K562 (cell line): ENCODE results near the gene HBG1. TPM values are rescaled to one million over a fixed set of nuclear protein-coding genes. Genes with fewer than 3 reads are reported as not detected.

Experiments used
- BDP1 ChIP-seq: IDR thresholded peaks from 3 replicates; pipeline ENCODE4 v1.6.1; 2011; ENCODE audit not compliant: insufficient read length, insufficient read depth
- DACH1 ChIP-seq: fragments of 450-650 bp; IDR thresholded peaks from 2 replicates; pipeline ENCODE4 v1.6.1; 2018; ENCODE audit not compliant: partially characterized antibody
- FOXK1 ChIP-seq: sonication (generic); formaldehyde crosslinking; IDR thresholded peaks from 2 replicates; pipeline ENCODE4 v1.8.0; 2022; ENCODE audit warnings: missing genetic modification reagents, mild to moderate bottlenecking, borderline replicate concordance
- GATAD2A ChIP-seq: fragments of 450-650 bp; IDR thresholded peaks from 2 replicates; pipeline ENCODE4 v1.6.1; 2017
- HDAC3 ChIP-seq: fragments of 450-650 bp; IDR thresholded peaks from 2 replicates; pipeline ENCODE4 v1.6.1; 2018; ENCODE audit warnings: borderline replicate concordance, mild to moderate bottlenecking, moderate library complexity; ENCODE audit not compliant: partially characterized antibody
- KLF1 ChIP-seq: fragments of 450-650 bp; IDR thresholded peaks from 2 replicates; pipeline ENCODE4 v1.6.1; 2016; ENCODE audit warnings: missing genetic modification characterization, missing compliant biosample characterization
- NKRF ChIP-seq: fragments of 450-650 bp; IDR thresholded peaks from 2 replicates; pipeline ENCODE4 v1.6.1; 2016; ENCODE audit warnings: borderline replicate concordance
- PHF21A ChIP-seq: fragments of 450-650 bp; IDR thresholded peaks from 2 replicates; pipeline ENCODE4 v1.6.1; 2017; ENCODE audit warnings: low read depth, borderline replicate concordance
- PRDM10 ChIP-seq: fragments of 450-650 bp; IDR thresholded peaks from 2 replicates; pipeline ENCODE4 v1.6.1; 2018; ENCODE audit not compliant: partially characterized antibody
- RBM22 ChIP-seq: fragments of 200-400 bp; formaldehyde crosslinking; IDR thresholded peaks from 2 replicates; pipeline ENCODE4 v1.6.1; 2018; ENCODE audit warnings: low read length, low read depth; ENCODE audit not compliant: poor library complexity, severe bottlenecking
- SMAD4 ChIP-seq: fragments of 250-450 bp; sonication (Bioruptor Pico); conservative IDR thresholded peaks from 2 replicates; pipeline ENCODE4 v1.8.0; 2021; ENCODE audit warnings: inconsistent platforms, mild to moderate bottlenecking, moderate library complexity
- XRCC3 ChIP-seq: fragments of 450-650 bp; IDR thresholded peaks from 2 replicates; pipeline ENCODE4 v1.6.1; 2017; ENCODE audit warnings: mild to moderate bottlenecking, moderate library complexity
- ZBTB8A ChIP-seq: fragments of 450-650 bp; IDR thresholded peaks from 2 replicates; pipeline ENCODE4 v1.6.1; 2018; ENCODE audit warnings: mild to moderate bottlenecking, moderate library complexity; ENCODE audit not compliant: partially characterized antibody
- ZEB2 ChIP-seq: fragments of 450-650 bp; IDR thresholded peaks from 2 replicates; pipeline ENCODE4 v1.6.1; 2016
- ZNF165 ChIP-seq: fragments of 250-450 bp; sonication (Bioruptor Pico); IDR thresholded peaks from 2 replicates; pipeline ENCODE4 v1.4.0; 2020; ENCODE audit warnings: borderline replicate concordance
- ZNF589 ChIP-seq: fragments of 200-800 bp; sonication (Bioruptor generic); IDR thresholded peaks from 2 replicates; pipeline ENCODE4 v1.6.1; 2016; ENCODE audit warnings: low read depth, missing genetic modification characterization, missing compliant biosample characterization
- ZNF717 ChIP-seq: fragments of 250-450 bp; sonication (Bioruptor Pico); IDR thresholded peaks from 2 replicates; pipeline ENCODE4 v1.5.0; 2021
- polyA plus RNA-seq, 8 experiments: library from polyadenylated mRNA; depleted of rRNA in 4 of 8; stranded (reverse) in 5 of 8; unstranded in 3 of 8; fragments of >200 nt; fragmentation: Nextera tagmentation in 2 of 8; fragmentation: Illumina TruSeq in 1 of 8; extraction: Ambion mirVana in 2 of 8; extraction: Trizol in 1 of 8; gene quantifications; 2 replicates each; pipeline versions ENCODE4 v1.2.1 to v1.2.3, GENCODE V29; 2011 to 2014; ENCODE audit warnings: inconsistent platforms in 1 of 8, missing spikeins in 1 of 8
- total RNA-seq, 7 experiments: library from RNA; depleted of rRNA in 6 of 7; stranded (reverse); fragments of >200 nt in 6 of 7; fragmentation: Illumina TruSeq in 2 of 7; extraction: Trizol in 2 of 7; gene quantifications; 2 replicates each; pipeline versions ENCODE4 v1.2.1 to v1.2.3, GENCODE V29; 2011 to 2021; ENCODE audit warnings: low replicate concordance in 1 of 7
- TF ChIP-seq, protein P1 (sequence below): fragments of 450-650 bp; conservative IDR thresholded peaks from 2 replicates; pipeline ENCODE4 v1.6.1; 2016; ENCODE audit warnings: missing genetic modification characterization, low read depth, mild to moderate bottlenecking, control low read depth, missing compliant biosample characterization
- TF ChIP-seq, protein P2 (sequence below): fragments of 250-450 bp; sonication (Bioruptor Pico); IDR thresholded peaks from 2 replicates; pipeline ENCODE4 v1.8.0; 2021; ENCODE audit warnings: moderate library complexity, mild to moderate bottlenecking, inconsistent platforms

Gene HBG1
- total and polyA plus RNA-seq, 9 of the 15 experiments (the other 6 are each of a cell fraction or from before 2014, with no cell fraction given): 1,066 to 16,338 (median 4,898) TPM

DNA sequence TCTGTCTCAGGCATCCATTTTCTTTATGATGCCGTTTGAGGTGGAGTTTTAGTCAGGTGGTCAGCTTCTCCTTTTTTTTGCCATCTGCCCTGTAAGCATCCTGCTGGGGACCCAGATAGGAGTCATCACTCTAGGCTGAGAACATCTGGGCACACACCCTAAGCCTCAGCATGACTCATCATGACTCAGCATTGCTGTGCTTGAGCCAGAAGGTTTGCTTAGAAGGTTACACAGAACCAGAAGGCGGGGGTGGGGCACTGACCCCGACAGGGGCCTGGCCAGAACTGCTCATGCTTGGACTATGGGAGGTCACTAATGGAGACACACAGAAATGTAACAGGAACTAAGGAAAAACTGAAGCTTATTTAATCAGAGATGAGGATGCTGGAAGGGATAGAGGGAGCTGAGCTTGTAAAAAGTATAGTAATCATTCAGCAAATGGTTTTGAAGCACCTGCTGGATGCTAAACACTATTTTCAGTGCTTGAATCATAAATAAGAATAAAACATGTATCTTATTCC, 31.0 kb upstream of the HBG1 start (continued):
- TF ChIP-seq, protein P1, sequence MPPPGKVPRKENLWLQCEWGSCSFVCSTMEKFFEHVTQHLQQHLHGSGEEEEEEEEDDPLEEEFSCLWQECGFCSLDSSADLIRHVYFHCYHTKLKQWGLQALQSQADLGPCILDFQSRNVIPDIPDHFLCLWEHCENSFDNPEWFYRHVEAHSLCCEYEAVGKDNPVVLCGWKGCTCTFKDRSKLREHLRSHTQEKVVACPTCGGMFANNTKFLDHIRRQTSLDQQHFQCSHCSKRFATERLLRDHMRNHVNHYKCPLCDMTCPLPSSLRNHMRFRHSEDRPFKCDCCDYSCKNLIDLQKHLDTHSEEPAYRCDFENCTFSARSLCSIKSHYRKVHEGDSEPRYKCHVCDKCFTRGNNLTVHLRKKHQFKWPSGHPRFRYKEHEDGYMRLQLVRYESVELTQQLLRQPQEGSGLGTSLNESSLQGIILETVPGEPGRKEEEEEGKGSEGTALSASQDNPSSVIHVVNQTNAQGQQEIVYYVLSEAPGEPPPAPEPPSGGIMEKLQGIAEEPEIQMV (tag): no peak
- TF ChIP-seq SMAD4: peak; percentile 97
- TF ChIP-seq ZNF589: peak; percentile 98
- peak; percentile 82 for TF ChIP-seq DACH1
- TF ChIP-seq ZBTB8A: no peak
- no peak for TF ChIP-seq PHF21A
- peak; percentile 96 for TF ChIP-seq ZEB2
- peak; percentile 94 for TF ChIP-seq HDAC3
- no peak for TF ChIP-seq NKRF
- no peak for TF ChIP-seq ZNF165 (CRISPR knock-in tag)
- TF ChIP-seq ZNF717 (CRISPR knock-in tag): no peak
- TF ChIP-seq BDP1: no peak
- TF ChIP-seq GATAD2A: peak; percentile 92; the same call in 1 of the 2 replicates
- no peak for TF ChIP-seq XRCC3
- no peak for TF ChIP-seq FOXK1 (CRISPR knock-in tag)
- TF ChIP-seq, protein P2, sequence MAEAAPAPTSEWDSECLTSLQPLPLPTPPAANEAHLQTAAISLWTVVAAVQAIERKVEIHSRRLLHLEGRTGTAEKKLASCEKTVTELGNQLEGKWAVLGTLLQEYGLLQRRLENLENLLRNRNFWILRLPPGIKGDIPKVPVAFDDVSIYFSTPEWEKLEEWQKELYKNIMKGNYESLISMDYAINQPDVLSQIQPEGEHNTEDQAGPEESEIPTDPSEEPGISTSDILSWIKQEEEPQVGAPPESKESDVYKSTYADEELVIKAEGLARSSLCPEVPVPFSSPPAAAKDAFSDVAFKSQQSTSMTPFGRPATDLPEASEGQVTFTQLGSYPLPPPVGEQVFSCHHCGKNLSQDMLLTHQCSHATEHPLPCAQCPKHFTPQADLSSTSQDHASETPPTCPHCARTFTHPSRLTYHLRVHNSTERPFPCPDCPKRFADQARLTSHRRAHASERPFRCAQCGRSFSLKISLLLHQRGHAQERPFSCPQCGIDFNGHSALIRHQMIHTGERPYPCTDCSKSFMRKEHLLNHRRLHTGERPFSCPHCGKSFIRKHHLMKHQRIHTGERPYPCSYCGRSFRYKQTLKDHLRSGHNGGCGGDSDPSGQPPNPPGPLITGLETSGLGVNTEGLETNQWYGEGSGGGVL (CRISPR knock-in tag): no peak
- no peak for TF ChIP-seq RBM22
- TF ChIP-seq PRDM10: peak; percentile 77
- peak; percentile 93 for TF ChIP-seq KLF1
